GM19395 (cell line): ENCODE measurements around the gene GLCCI1.

Experiments
- ATAC-seq: cut with Tn5 transposase; IDR thresholded peaks from one replicate; pipeline ENCODE4 v1.9.1; 2021; ENCODE audit warnings: mild to moderate bottlenecking, moderate library complexity; ENCODE audit not compliant: unreplicated experiment

Gene GLCCI1

DNA sequence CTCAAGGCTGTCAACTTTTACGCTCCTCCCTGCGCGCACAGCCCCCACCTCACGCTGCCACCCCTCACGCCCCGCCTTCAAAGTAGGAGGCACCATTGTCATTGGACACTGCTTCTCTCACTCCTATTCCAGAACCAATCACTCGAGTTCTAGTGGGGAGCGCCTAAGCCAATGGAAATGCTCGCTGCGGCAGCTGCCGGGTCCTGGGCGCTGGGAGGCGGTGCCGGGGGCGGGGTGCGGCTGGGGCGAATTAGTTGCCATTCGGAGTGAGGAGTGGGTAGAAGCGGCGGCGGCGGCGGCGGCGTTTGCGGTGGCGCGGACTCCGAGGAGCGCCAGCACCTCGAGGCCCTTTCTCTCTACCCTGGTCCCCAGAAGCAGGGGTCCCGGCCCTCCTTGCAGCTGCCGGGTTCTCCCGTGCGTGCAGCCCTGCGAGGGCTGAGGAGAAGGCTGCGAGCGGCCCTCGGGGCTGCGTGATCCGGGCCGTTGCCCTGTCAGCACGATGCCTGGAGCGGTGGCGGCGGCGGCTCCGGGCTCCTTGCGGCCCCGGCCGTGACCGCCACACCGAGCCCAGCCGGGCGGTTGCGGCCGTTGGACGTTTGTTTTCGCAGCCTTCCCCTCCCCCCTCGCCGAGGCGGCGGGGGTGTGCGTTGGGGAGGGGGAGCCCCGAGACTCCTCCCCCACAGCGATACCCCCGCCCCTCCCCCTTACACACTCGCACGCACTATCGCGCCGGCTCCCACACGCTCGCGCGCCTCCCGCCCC lies at the start of gene GLCCI1:
TSS of gene GLCCI1 (plus strand) at position 253 of the 762 bp plus-strand sequence. CDS start 555 bp downstream, outside the sequence.
- peak; percentile 83 for ATAC-seq

DNA sequence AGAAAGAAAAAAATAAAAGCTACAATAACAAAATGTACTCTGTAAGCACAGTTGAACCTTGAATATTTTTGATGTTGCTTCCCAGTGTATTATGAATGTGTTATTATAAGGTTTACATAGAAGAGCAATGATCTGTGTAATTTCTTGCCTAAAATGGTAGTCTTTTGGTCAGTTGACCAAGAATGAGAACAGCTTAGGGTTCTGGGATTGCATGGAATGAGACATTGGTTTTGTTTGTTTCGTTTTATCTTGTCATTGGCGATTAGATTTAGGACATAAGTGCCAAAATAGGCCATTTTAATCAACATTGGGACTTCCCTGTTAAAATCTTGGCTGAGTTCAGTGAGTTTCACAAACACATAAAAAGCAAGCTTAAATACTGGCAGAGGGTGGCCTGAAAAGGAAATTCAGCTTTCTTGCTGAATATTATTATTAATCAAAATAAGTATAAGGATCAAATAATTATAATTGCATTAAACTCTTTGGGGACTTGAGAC lies 49.1 kb upstream of the GLCCI1 start:
- ATAC-seq, result peak; percentile 26

DNA sequence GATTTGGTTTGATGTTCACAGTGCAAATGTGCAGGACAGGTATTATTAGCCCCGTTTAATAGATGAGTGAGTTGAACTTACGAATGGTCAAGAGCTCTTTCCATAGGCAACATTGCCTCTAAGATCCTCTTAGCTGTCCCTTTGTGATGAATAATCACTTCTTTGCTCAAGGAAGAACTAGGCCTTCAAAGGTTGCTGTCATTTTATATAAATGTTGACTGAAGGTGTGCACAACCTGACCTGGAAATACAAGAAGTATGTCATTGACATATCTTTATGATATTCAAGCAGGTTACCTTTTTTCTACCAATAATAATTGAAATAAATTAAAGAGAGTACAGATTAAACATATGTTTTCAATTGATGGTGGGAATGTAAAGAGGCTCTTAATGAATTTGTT lies 48.5 kb upstream of the GLCCI1 start:
- no peak for ATAC-seq

DNA sequence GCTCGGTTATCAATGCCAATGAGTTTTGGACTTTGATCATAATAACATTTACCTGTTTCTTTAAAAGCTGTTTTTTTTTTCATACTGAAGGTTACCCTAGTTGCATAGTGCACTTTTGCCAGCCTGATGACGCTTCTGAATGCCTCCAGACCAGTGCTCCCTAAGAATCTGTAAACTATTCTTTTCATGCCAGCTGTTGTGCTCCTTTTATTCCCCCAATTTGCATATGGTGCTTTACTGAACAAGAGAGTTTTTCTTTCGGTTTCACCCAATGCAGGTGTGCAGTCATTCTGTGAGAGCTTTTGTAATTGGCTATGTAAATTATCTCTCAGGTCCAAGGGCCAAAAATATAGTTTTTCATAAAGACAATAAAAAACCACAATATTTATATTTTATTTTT lies 48.1 kb upstream of the GLCCI1 start:
- ATAC-seq, result peak; percentile 92

DNA sequence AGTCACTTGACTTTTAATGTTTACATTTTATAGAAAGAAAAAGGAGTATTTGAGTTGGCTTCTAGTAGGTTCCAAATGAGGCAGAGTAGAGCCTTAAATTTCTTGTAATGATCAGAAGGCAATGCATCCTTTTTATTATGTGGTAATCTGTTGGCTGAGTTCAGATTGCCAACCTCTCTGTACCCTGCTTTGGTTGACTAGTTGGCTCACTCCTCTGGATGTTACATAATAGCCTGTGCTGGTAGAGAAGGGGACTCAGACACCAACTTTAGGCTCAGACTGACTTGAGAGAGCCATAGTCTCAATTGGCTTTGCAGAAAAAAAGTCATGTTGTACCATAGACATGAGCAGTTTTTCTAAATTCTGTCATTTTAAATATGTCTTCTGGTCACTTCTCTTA lies 46.8 kb upstream of the GLCCI1 start:
- ATAC-seq, result no peak

DNA sequence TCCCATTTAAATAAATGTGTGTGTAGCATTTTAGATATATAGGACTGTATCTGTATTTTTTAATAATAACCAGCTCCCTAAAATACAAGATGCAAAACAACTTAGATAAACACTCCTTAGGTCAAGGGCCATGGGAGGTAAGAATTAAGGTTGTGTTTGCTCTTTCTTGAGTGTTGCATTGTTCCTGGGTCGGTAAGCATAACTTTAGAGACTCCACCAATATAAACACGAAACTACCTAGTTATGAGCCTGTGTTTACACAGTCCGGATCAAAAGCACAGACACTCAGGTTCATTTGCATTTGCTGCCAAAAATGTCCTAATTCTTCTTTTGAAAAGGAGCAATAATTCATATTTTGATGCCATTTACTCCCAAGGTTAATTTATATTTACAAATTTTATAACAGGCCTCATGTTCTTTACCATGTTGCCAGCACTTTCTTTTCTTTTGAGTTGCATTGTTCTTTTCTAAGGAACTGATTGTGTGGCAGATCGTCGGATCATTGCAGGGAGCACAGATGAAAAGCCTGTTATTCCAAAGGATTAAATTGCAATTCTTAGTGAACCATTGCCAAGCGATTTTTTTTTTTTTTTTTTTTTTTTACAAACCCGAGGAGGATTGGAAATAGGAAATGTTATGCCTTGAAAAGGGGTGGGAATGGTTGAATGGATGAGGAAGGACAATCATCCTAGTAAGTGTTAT lies 45.8 kb upstream of the GLCCI1 start:
- ATAC-seq, result no peak

DNA sequence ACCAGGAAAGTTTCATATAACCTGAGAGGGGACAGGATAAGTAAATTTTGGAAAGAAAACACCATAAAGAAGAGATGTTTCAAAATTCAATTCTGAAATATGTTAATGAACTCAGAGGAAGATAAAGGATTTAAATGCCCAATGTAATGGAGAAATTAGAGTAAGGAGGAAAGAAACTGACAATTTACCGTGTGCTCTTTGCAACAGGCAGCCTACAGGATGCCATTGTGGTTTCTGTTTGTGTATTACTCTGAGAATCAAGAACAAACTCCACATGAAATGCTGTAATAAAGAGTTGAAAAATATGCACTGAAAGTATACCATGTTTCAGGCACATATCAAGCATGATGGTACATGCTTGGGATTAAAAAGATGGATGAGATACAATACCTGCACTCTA lies 44.8 kb upstream of the GLCCI1 start:
- no peak for ATAC-seq

DNA sequence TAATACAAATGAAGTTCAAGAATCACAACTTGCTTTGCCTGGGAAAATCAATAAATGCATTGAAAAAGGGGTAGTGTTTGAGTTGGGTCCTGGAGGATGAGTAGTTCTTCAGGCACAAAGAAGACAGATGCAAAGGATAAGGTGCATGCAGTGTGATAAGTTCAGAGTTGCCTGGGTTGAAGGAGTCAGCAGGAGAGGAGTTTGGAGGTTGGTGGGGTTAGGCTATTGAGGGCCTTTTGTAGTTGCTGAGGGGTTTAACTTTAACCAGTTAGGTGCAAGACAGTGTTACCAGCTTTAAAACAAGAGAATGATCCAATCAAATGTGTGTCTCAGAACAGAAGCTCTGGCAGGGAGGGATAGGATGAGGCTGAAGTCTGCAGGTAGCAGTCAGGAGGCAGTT lies 44.3 kb upstream of the GLCCI1 start:
- ATAC-seq, result no peak

DNA sequence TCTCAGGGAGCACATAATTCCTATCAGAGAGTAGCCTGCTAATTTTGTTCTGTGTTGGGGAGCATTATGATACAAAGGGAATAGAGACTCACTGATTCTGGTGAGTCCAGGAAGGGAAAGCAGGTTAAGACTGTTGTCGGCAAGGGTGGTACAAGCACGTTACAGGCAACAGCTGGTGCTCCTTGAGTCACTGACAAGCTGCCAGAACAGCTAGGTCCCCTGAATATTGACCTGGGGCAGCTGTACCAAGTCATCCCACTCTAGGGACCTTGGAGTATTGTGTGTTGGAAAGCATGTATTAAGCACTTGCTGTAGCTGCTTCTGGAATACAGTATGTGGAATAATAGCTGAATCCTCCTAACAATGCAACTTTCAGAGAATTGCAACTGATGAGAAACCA lies 37.0 kb upstream of the GLCCI1 start:
- ATAC-seq, result no peak

DNA sequence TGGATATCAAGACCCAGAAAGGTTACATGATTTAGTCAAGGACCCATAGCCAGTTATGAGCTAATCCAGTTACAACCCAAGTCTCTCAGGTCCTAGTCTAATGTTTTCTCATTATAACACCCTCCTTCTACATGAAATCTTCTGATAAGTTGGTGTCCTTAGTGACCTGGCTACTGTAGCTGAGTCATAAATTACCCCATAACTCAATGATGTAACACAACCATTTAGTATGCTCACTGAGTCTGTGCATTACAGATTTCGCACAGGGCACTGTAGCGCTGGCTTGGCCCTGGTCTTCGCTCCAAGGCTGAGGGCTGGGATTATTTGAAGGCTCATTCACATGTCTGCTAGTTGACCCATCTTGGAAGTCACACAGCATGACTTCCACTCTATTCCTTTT lies 36.0 kb upstream of the GLCCI1 start:
- no peak for ATAC-seq

DNA sequence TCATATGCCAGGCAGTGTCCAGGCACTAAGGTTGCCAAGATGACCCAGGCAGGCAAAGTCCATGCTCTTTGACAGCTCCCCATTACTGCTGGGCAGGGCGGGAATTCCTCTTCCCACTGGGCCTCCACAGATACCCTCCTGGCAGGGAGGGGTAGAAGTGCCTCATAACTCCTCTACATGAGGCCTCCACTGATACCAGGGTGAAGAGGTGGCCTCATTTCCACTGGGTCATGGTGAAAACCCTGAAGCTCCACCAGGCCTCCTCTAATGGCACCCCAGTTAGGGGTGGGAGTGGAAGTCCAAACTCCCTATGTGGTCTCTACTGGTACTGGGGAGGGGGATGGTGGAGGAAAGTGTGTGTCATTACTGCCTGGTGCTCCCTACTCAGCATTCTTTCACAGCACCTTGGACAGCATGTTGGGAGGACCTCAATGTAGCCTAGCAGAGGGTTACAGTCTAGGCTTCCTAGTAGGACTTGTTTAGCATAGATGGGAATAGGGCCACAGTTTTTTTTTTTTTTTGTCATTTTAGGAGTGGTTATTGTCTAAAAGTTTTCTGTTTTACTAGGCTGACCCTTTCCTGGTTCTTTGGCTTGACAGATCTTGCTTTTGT lies 34.6 kb upstream of the GLCCI1 start:
- no peak for ATAC-seq

DNA sequence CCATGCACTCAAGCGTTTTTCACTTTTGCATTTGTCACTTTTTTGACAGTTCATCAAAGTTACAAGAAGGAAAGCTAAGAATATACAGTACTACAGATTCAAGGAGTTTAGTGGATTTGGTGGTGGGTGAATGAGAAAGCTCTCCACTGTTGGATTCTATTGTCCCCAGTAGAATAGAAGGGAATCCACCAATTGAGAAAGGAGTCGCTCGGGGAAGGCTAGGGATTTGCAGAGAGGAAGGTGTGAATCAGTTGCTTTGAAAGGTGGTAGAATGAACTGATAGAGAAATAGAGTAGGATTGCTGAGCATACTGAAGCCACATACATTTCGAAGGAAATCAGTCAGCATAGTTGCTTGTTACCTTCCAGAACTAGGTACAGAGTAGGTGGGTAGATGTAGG lies 33.7 kb upstream of the GLCCI1 start:
- no peak for ATAC-seq

DNA sequence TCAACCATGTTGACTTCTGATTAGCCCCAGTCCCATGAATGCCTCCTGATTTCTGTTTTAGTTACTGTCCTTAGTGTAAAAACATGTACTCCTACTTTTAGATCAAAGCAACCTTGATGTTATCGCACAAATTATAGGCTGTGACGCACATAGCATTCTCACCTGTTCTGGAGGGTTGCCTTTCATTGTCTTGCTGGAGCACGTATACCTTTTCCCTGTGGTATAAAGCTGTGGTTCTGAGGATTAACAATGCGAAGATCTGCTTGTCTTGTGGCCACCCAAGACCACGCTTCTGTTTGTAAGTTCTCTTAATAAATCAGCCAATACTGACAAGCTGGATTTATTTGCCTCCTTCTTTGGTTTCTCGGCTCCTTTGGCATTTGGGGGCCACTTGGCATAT lies 30.1 kb upstream of the GLCCI1 start:
- ATAC-seq, result no peak

DNA sequence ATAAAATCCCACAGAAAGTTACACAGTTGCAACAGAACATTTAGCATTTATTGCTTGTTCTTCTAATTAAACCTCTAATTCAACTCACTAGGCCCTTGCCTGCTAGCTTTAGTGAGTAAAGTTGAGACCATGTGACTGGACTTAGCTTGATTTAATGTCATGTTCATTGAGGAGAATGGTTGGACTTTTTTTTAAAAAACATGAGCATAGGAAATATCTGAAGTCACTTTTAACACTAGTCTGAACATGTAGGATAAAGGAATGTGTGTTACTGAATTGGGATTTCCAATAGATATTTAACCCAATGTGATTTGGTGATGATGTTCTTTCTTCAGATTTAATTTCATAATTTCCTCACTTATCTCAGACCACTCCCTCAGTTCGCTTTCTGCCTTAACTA lies 24.6 kb upstream of the GLCCI1 start:
- no peak for ATAC-seq

DNA sequence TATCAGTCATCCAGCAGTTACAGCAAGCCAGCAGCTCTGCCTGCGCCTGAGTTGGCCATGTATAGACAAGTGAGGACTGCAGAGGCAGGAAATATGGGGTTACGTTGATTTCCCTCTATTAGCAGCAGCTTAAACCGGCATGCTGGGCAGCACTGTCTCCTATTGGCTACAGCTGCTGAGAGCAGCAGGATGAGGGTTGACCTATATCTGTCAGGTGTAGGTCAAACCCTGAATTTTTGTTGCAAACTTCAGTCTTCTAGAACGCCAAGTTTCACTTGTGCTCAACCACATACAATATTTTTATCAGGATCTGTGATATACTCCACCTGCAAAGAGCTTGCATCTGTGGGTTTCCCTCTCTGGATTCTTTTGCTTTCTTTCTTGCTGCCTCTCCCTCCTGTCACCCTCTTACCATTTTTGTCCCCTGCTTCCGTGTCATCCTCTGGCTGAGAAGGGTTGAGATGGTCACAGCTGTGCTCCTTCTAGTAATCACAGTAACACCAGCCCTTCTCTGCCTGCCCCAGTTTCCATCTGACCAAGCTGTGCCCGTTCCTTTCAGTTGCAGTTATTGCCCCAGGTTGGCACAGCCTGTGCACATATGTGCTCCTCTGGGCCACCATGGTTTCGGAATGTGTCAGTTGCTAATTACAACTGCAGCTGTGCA lies 23.8 kb upstream of the GLCCI1 start:
- peak; percentile 96 for ATAC-seq

DNA sequence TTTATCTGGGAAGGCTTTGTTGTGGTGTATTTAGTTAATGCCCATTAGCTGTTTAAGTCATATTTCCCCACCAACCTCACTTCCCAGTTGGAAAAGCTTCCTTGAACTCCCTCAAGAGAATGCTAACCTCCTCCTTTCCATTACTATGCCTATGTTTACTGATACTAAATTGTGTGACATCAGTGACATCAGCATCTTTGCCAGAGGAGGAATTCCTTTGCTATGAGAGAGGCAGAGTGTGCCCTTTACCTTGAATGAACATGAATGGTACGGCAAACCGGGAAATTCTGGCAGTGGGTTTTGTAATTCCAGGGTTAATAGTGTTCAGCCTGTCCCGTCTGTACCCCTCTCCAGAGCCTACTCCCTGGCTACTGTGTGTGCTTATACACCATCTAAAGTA lies 22.1 kb upstream of the GLCCI1 start:
- no peak for ATAC-seq

DNA sequence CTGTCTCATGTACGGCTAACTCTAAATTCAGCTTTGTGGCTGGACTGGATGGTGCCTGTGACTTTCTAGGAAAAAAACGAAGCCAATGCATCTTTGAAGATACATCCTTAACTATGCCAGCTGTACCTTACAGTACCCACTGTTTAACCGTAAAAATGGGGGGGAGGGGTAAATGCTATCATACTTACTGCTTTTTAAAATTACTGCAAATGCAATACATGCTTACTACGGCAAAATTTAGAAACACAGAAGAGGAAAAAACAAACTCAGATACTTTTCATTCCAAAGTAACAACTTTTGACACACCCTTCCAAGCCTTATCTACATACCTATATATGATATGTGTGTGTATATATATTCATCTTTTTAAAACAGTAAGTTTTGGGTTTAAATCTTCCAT lies 20.4 kb upstream of the GLCCI1 start:
- ATAC-seq, result no peak

DNA sequence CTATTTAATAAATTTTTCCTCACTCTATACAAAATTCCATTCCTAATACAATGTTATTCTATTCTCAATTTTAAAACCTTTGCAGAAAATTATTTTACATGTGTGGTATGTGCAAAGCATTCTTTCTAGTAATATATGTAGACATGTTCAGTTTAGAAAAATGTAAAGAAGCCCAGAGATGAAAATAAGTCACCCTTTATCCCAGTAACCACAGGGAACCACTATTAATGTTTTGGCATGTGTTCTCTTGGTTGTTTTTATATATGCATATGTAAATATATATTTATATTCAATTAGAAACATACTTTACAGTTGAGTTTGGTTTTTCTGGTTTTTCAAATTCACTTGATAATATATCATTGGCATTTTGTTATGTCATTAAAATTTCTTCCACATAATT lies 14.8 kb upstream of the GLCCI1 start:
- ATAC-seq, result no peak

DNA sequence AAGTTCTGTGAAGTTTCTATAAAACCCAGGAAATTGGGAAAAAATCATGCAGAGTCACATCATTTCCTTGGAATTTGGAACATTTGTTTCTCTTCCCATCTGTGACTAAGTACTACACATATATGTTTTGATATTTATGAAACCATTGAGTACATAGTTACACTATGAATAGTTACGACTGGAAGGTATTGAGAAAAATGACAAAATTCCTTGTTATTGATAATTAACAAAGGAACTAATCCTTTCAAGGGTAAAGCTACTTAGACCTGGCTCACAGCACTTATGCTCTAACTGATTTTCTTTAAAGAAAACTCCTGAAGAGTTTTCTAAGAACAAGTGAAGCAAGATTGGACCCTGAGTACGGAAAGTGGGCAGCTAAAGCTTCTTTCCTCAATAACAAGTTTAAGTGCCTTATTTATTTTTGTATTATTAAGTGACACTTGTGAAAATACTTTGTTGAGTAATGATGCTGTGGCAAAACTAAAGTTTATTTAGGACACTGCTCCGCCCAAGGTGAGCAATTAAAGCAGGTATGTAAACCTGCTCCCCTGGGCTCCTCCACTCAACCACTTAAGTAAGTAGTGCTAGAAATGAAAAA lies 12.0 kb upstream of the GLCCI1 start:
- no peak for ATAC-seq

DNA sequence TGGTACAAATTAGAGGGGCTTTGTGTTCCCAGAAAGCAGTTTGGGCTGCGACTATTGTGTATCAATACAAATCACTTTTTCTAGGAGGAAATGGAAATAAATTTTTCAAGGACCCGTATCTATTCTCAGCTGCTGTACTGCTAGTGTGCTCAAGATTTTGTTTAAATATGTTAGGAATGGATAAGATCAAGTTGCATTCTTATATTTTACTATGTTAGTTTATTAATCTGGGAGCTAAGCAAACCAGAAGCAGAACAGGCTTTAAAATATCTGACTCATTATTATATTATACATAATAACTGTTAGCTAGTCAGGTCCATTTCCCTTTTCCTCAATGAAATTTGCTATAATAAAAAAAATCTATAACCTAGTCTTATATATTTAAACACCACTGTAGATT lies 11.1 kb upstream of the GLCCI1 start:
- no peak for ATAC-seq
